Calu3 (cell line): Measurements from ENCODE around the gene RET. TPM values are rescaled to one million over a fixed set of nuclear protein-coding genes. Genes with fewer than 3 reads are reported as not detected.

Experiments used
- BruUV-seq: library from RNA; stranded (reverse); fragments of 400-500 nt; replicated peaks from 2 replicates; lab custom pipeline; 2021; lab: Mats Ljungman, UMichigan
- CTCF ChIA-PET: fragments of 300-600 bp; sonication (Branson Sonifier 250); formaldehyde crosslinking; loops from one replicate; lab custom pipeline; 2022; ENCODE audit warnings: antibody characterized with exemption; lab: Charles Lee
- DNase-seq: peaks from one replicate; pipeline ENCODE4 v3.0.0; 2022
- H3K27ac Mint-ChIP-seq: one replicate; pipeline ENCODE4 v1.8.0; 2022; ENCODE audit warnings: mixed read lengths; ENCODE audit not compliant: unreplicated experiment
- H3K27me3 Mint-ChIP-seq: one replicate; pipeline ENCODE4 v1.8.0; 2022; ENCODE audit warnings: mixed read lengths; ENCODE audit not compliant: unreplicated experiment
- H3K36me3 Mint-ChIP-seq: one replicate; pipeline ENCODE4 v1.8.0; 2022; ENCODE audit warnings: mild to moderate bottlenecking, moderate library complexity, mixed read lengths; ENCODE audit not compliant: insufficient read depth, unreplicated experiment
- H3K4me1 Mint-ChIP-seq: one replicate; pipeline ENCODE4 v1.8.0; 2022; ENCODE audit warnings: mild to moderate bottlenecking, low read depth, mixed read lengths; ENCODE audit not compliant: unreplicated experiment
- H3K4me3 Mint-ChIP-seq: one replicate; pipeline ENCODE4 v1.8.0; 2022; ENCODE audit warnings: mild to moderate bottlenecking, low read depth, moderate library complexity, mixed read lengths; ENCODE audit not compliant: unreplicated experiment
- H3K9me3 Mint-ChIP-seq: one replicate; pipeline ENCODE4 v1.8.0; 2022; ENCODE audit warnings: low read depth, mixed read lengths; ENCODE audit not compliant: unreplicated experiment
- intact Hi-C: fragments of 100-400 bp; cut with micrococcal nuclease; formaldehyde crosslinking; loops from one replicate; pipeline ENCODE4 v1.10.0; 2022; ENCODE audit not compliant: unreplicated experiment
- total RNA-seq: library from RNA; stranded (reverse); gene quantifications from 2 replicates; pipeline ENCODE4 v1.2.3, GENCODE V29; 2022
- TF ChIP-seq, protein P1 (sequence below): fragments of 200-600 bp; IDR thresholded peaks from one replicate; pipeline ENCODE4 v1.8.0; 2022; ENCODE audit warnings: antibody characterized with exemption; ENCODE audit not compliant: unreplicated experiment

Gene RET
- total RNA-seq, 1 experiment from 2014 or later = not detected

GRCh38 chr10:43064331-43065075 is 12.4 kb upstream of the RET start:
- no TSS peak for BruUV-seq
- H3K36me3 Mint-ChIP-seq = no peaks in the 10 kb centered on the region
- no peaks in the 10 kb centered on the region for H3K9me3 Mint-ChIP-seq
- no peak overlapping the region for H3K27ac Mint-ChIP-seq
- TF ChIP-seq, protein P1, sequence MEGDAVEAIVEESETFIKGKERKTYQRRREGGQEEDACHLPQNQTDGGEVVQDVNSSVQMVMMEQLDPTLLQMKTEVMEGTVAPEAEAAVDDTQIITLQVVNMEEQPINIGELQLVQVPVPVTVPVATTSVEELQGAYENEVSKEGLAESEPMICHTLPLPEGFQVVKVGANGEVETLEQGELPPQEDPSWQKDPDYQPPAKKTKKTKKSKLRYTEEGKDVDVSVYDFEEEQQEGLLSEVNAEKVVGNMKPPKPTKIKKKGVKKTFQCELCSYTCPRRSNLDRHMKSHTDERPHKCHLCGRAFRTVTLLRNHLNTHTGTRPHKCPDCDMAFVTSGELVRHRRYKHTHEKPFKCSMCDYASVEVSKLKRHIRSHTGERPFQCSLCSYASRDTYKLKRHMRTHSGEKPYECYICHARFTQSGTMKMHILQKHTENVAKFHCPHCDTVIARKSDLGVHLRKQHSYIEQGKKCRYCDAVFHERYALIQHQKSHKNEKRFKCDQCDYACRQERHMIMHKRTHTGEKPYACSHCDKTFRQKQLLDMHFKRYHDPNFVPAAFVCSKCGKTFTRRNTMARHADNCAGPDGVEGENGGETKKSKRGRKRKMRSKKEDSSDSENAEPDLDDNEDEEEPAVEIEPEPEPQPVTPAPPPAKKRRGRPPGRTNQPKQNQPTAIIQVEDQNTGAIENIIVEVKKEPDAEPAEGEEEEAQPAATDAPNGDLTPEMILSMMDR = no peak
- H3K27me3 Mint-ChIP-seq = peaks cover 56% of the 10 kb centered on the region
- DNase-seq = no peak
- CTCF ChIA-PET = interaction anchor here (0.6 kb wide), 1 partner anchor 45 kb away, joined by 7 read pairs; no protein-coding TSS in a partner anchor
- intact Hi-C loops = no loop called here
- H3K4me3 Mint-ChIP-seq = no peak overlapping the region
- H3K4me1 Mint-ChIP-seq = no peaks in the 10 kb centered on the region

GRCh38 chr10:43065234-43065633 is 11.6 kb upstream of the RET start:
- Mint-ChIP-seq H3K4me1 (no peaks in the 10 kb centered on the region), H3K36me3 (no peaks in the 10 kb centered on the region), H3K9me3 (no peaks in the 10 kb centered on the region), H3K4me3 (no peak overlapping the region), H3K27ac (no peak overlapping the region), H3K27me3 (peaks cover 56% of the 10 kb centered on the region)
- CTCF ChIA-PET = no interaction called here
- BruUV-seq = no TSS peak
- intact Hi-C loops = no loop called here
- TF ChIP-seq, protein P1 = no peak
- DNase-seq = no peak

- Mint-ChIP-seq H3K4me3 (no peak overlapping the region), H3K27ac (no peak overlapping the region), H3K36me3 (no peaks in the 10 kb centered on the region), H3K9me3 (no peaks in the 10 kb centered on the region), H3K4me1 (no peaks in the 10 kb centered on the region), H3K27me3 (peaks cover 56% of the 10 kb centered on the region)
- TF ChIP-seq, protein P1 = no peak
- DNase-seq = no peak
- intact Hi-C loops = no loop called here
- CTCF ChIA-PET = no interaction called here
- BruUV-seq = no TSS peak
These were observed 11.1 kb upstream of the RET start for GRCh38 chr10:43065761-43066160.

DNA sequence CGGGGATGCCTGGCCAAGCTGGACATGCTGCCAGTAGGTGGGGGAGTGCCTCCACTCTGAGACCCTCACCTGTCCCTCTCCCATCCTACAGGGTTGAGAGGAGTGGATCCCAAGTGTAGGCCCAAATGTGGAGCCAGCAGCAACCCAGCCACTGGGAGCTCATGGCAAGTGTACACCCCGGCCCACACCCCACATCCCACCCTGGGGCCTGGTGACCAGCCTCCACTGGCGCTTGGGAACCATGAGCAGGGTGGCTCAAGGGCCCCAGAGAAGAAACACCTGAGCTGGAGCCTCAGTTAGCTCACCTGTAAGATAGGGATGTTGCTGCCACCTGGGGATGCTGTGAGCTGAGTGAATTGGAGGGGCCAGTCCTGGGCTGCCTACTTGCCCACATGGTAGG is 10.4 kb upstream of the RET start:
- intact Hi-C loops = no loop called here
- no peak overlapping the region for H3K27ac Mint-ChIP-seq
- no peaks in the 10 kb centered on the region for H3K9me3 Mint-ChIP-seq
- no TSS peak for BruUV-seq
- H3K36me3 Mint-ChIP-seq = no peaks in the 10 kb centered on the region
- DNase-seq = no peak
- H3K27me3 Mint-ChIP-seq = peaks cover 61% of the 10 kb centered on the region
- CTCF ChIA-PET = no interaction called here
- TF ChIP-seq, protein P1 = no peak
- H3K4me3 Mint-ChIP-seq = no peak overlapping the region
- no peaks in the 10 kb centered on the region for H3K4me1 Mint-ChIP-seq
